ENCODE measurements around the gene OSBPL6.
"Not testable (repeated sequence)": the region's sequence is repeated elsewhere in the genome, so short reads cannot be mapped to it uniquely, and the experiment has no call there.

OSBPL6 gene

DNA sequence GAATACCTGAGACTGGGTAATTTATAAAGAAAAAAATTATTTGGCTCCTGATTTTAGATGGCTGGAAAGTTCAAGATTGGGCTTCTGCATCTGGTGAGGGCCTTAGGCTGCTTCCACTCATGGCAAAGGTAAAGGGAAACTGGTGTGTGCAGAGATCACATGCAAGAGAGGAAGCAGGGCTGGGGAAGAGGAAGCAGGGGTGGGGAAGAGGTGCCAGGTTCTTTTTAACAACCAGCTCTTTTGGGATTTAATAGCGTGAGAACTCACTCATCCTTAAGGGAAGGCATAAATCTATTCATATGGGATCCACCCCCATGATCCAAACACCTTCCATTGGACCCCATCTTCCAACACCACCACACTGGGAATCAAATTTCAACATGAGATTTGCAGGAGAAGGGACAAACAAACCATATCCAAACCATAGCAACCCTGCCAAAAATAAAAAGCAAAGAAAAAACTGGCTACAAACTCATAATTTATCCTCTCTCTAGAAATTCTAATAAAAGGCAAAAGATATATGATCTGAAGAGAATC, 226.2 kb downstream of the OSBPL6 start:
- TF ChIP-seq, protein P1, sequence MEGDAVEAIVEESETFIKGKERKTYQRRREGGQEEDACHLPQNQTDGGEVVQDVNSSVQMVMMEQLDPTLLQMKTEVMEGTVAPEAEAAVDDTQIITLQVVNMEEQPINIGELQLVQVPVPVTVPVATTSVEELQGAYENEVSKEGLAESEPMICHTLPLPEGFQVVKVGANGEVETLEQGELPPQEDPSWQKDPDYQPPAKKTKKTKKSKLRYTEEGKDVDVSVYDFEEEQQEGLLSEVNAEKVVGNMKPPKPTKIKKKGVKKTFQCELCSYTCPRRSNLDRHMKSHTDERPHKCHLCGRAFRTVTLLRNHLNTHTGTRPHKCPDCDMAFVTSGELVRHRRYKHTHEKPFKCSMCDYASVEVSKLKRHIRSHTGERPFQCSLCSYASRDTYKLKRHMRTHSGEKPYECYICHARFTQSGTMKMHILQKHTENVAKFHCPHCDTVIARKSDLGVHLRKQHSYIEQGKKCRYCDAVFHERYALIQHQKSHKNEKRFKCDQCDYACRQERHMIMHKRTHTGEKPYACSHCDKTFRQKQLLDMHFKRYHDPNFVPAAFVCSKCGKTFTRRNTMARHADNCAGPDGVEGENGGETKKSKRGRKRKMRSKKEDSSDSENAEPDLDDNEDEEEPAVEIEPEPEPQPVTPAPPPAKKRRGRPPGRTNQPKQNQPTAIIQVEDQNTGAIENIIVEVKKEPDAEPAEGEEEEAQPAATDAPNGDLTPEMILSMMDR (IDR thresholded peaks at IDR 0.05; ENCODE audit: low read depth, low read length) = no peak
- no peak overlapping the region for H3K4me3 ChIP-seq (ENCODE audit: low read depth, low read length)

DNA sequence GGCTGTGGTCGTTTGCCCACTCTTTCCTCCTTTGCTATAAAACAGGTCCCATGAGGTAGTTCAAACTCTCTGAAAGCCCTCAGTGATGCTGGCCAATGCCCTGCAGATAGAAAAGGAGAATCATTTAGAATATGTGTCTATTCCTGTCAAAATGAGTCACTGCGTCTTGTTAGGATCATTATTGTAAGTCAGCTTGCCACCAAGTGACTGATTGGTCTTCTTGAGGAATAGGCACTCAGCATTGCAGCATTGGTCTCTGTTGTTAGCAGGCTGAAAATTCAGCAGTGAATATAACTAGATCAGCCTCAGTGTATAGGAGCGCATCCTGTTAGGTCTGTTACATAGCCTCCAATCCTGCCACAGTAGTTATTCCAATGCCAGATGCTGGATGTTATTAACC, 227.8 kb downstream of the OSBPL6 start:
- TF ChIP-seq, protein P1 (IDR thresholded peaks at IDR 0.05; ENCODE audit: low read depth, low read length) = no peak
- H3K4me3 ChIP-seq (ENCODE audit: low read depth, low read length) = no peak overlapping the region

DNA sequence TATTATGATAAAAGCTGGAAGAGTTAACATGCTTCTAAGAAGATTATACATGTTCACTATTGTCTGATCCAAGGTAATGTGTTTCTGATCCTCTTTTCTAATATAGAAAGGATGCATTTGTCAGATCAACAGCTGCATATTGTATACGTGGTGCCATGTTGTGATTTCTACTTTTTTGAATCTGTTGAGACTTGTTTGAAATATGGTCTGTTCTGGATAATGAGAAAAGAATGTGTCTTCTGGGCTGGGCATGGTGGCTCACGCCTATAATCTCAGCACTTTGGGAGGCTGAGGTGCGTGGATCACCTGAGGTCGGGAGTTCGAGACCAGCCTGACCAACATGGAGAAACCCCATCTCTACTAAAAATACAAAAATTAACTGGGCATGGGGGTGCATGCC, 229.4 kb downstream of the OSBPL6 start:
- H3K4me3 ChIP-seq (ENCODE audit: low read depth, low read length) = not testable (repeated sequence)

DNA sequence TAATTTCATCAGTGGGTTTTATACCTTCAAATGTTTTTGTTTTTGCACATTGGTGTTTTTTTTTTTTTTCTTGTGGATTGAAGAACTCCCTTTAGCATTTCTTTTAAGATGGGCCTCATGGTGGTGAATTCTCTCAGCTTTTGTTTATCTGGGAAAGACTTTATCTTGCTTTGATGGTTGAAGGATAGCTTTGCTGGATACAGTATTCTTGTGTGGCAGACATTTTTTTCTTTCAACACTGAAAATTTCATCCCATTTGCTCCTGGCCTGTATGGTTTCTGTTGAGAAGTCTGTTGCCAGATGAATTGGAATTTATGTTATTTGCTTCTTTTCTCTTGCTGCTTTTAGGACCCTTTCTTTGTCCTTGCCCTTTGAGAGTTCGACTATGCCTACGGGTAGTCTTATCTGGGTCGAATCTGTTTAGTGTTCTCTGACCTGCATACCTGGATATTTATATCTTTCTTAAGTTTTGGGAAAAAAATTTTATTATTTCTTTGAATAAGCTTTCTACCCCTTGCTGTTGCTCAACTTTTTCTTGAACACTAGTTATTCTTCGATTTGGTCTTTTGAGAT, 231.0 kb downstream of the OSBPL6 start:
- no peak overlapping the region for H3K4me3 ChIP-seq (ENCODE audit: low read depth, low read length)
- TF ChIP-seq, protein P1 (IDR thresholded peaks at IDR 0.05; ENCODE audit: low read depth, low read length) = no peak

DNA sequence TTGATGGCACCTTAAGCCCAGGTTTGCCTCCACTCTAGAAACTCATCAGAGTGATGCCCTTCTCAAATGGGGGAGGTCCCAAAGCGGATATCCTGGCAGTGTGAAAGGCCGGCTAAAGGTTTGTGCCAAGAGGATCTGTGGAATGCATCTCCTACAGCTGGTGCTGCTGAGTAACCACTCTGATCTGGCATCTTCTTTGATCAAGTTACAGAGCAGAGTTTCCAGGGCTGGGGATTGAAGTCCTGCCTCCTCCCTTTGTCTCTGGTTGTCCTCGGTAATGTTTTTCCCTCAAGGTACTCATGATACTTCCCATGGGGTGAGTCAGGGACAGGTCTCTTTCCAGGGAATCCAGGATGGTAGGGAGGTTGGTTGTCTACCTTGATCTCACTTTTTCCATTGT, 232.1 kb downstream of the OSBPL6 start:
- TF ChIP-seq, protein P1 (IDR thresholded peaks at IDR 0.05; ENCODE audit: low read depth, low read length) = no peak
- no peak overlapping the region for H3K4me3 ChIP-seq (ENCODE audit: low read depth, low read length)

DNA sequence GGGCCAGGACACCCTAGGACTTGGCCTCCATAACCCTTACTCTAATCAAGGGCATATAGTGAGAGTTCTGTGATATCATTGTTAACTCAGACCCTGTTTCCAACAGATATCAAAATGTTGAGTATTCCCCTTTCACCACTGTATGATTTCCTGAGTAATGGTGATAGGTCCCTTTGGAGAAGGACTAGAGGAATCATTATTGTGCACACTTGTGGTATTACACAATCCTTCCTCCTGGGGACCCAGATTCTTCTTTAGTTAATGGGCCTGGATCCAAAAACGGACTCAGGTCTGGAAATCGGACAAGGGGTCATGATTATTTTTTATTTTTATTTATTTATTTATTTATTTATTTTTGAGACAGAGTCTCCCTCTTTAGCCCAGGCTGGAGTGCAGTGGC, 233.1 kb downstream of the OSBPL6 start:
- no peak overlapping the region for H3K4me3 ChIP-seq (ENCODE audit: low read depth, low read length)
- TF ChIP-seq, protein P1 (IDR thresholded peaks at IDR 0.05; ENCODE audit: low read depth, low read length) = no peak

DNA sequence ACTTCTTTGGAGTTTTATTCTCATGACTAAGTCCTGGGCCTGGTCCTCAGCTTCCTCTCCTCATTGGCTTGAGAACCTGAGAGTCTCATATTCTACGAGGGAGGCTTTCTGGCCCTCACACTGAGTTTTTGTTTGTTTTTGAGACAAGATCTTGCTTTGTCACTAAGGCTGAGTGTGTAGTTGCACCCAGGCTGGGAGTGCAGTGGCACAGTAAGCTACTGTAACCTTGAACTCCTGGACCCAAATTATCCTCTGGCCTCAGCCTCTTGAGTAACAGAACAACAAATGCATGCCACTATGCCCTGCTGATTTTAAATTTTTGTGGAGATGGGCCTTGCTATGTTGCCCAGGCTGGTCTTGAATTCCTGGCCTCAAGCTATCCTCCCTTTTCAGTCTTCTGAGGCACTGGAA, 234.1 kb downstream of the OSBPL6 start:
- no peak overlapping the region for H3K4me3 ChIP-seq (ENCODE audit: low read depth, low read length)

More for the DNA sequence above, 234.1 kb downstream of the OSBPL6 start:
- TF ChIP-seq, protein P1 (IDR thresholded peaks at IDR 0.05; ENCODE audit: low read depth, low read length) = no peak
